ENCODE data around the gene PDAP1.

PDAP1 gene
- 41.6 to 66.2 (median 61.7) reads per million in 3 donors for total RNA-seq

GRCh38 chr7:99408379-99409191, at the start of gene PDAP1, which contains the start of gene BUD31:
TSS of gene PDAP1 (minus strand) at chr7:99408597. CDS start at chr7:99408548, 49 bp downstream.
TSS of gene BUD31 (plus strand) at chr7:99408969. CDS start at chr7:99411093, 2,124 bp downstream.
- Histone ChIP-seq H3K4me1 (ENCODE audit: control insufficient read depth, insufficient read depth, low read length, poor library complexity, severe bottlenecking) (peaks cover 25% of the 10 kb centered on the region), H3K9me3 (ENCODE audit: control insufficient read depth, low read length) (no peaks in the 10 kb centered on the region), H3K27me3 (replicated peaks; ENCODE audit: control insufficient read depth, insufficient read depth, low read length, poor library complexity, severe bottlenecking) (no peaks in the 10 kb centered on the region), H3K4me3 (ENCODE audit: insufficient read depth, low read depth, low read length, poor library complexity, severe bottlenecking) (peak within 1 kb of the TSS; percentile 83), H3K36me3 (ENCODE audit: control insufficient read depth, insufficient read depth, low read length) (peaks cover 44% of the 10 kb centered on the region), H3K27ac (ENCODE audit: insufficient read depth, low read length, poor library complexity, severe bottlenecking) (peak within 1 kb of the TSS; percentile 94)
- peak; percentile 92 to 94 (median 92) for DNase-seq

GRCh38 chr7:99457650-99458493, 49.5 kb upstream of the PDAP1 start:
- Histone ChIP-seq H3K27ac (ENCODE audit: insufficient read depth, low read length, poor library complexity, severe bottlenecking) (no peak overlapping the region), H3K9me3 (ENCODE audit: control insufficient read depth, low read length) (no peaks in the 10 kb centered on the region), H3K36me3 (ENCODE audit: control insufficient read depth, insufficient read depth, low read length) (peaks cover 70% of the 10 kb centered on the region), H3K4me1 (ENCODE audit: control insufficient read depth, insufficient read depth, low read length, poor library complexity, severe bottlenecking) (peaks cover under 1% of the 10 kb centered on the region), H3K27me3 (replicated peaks; ENCODE audit: control insufficient read depth, insufficient read depth, low read length, poor library complexity, severe bottlenecking) (no peaks in the 10 kb centered on the region), H3K4me3 (ENCODE audit: insufficient read depth, low read depth, low read length, poor library complexity, severe bottlenecking) (no peak overlapping the region)
- no peak for DNase-seq

GRCh38 chr7:99457050-99457649, 48.8 kb upstream of the PDAP1 start:
- H3K4me1 ChIP-seq (ENCODE audit: control insufficient read depth, insufficient read depth, low read length, poor library complexity, severe bottlenecking), result no peaks in the 10 kb centered on the region
- H3K9me3 ChIP-seq (ENCODE audit: control insufficient read depth, low read length), result no peaks in the 10 kb centered on the region
- H3K4me3 ChIP-seq (ENCODE audit: insufficient read depth, low read depth, low read length, poor library complexity, severe bottlenecking), result no peak overlapping the region
- H3K36me3 ChIP-seq (ENCODE audit: control insufficient read depth, insufficient read depth, low read length), result peaks cover 76% of the 10 kb centered on the region
- no peak for DNase-seq
- H3K27ac ChIP-seq (ENCODE audit: insufficient read depth, low read length, poor library complexity, severe bottlenecking), result no peak overlapping the region
- no peaks in the 10 kb centered on the region for H3K27me3 ChIP-seq (replicated peaks; ENCODE audit: control insufficient read depth, insufficient read depth, low read length, poor library complexity, severe bottlenecking)

- H3K9me3 ChIP-seq (ENCODE audit: control insufficient read depth, low read length), result no peaks in the 10 kb centered on the region
- no peak overlapping the region for H3K27ac ChIP-seq (ENCODE audit: insufficient read depth, low read length, poor library complexity, severe bottlenecking)
- H3K36me3 ChIP-seq (ENCODE audit: control insufficient read depth, insufficient read depth, low read length), result peaks cover 77% of the 10 kb centered on the region
- H3K4me3 ChIP-seq (ENCODE audit: insufficient read depth, low read depth, low read length, poor library complexity, severe bottlenecking), result no peak overlapping the region
- H3K27me3 ChIP-seq (replicated peaks; ENCODE audit: control insufficient read depth, insufficient read depth, low read length, poor library complexity, severe bottlenecking), result no peaks in the 10 kb centered on the region
- DNase-seq, result no peak
- H3K4me1 ChIP-seq (ENCODE audit: control insufficient read depth, insufficient read depth, low read length, poor library complexity, severe bottlenecking), result no peaks in the 10 kb centered on the region
Observed at GRCh38 chr7:99456288-99456687, 47.9 kb upstream of the PDAP1 start.

- no peak for DNase-seq
- no peaks in the 10 kb centered on the region for H3K4me1 ChIP-seq (ENCODE audit: control insufficient read depth, insufficient read depth, low read length, poor library complexity, severe bottlenecking)
- peaks cover 77% of the 10 kb centered on the region for H3K36me3 ChIP-seq (ENCODE audit: control insufficient read depth, insufficient read depth, low read length)
- no peaks in the 10 kb centered on the region for H3K9me3 ChIP-seq (ENCODE audit: control insufficient read depth, low read length)
- no peak overlapping the region for H3K27ac ChIP-seq (ENCODE audit: insufficient read depth, low read length, poor library complexity, severe bottlenecking)
- H3K4me3 ChIP-seq (ENCODE audit: insufficient read depth, low read depth, low read length, poor library complexity, severe bottlenecking), result no peak overlapping the region
- no peaks in the 10 kb centered on the region for H3K27me3 ChIP-seq (replicated peaks; ENCODE audit: control insufficient read depth, insufficient read depth, low read length, poor library complexity, severe bottlenecking)
Observed at GRCh38 chr7:99455874-99456273, 47.5 kb upstream of the PDAP1 start.

GRCh38 chr7:99453105-99453504, 44.7 kb upstream of the PDAP1 start:
- Histone ChIP-seq H3K36me3 (ENCODE audit: control insufficient read depth, insufficient read depth, low read length) (peaks cover 85% of the 10 kb centered on the region), H3K9me3 (ENCODE audit: control insufficient read depth, low read length) (no peaks in the 10 kb centered on the region), H3K4me3 (ENCODE audit: insufficient read depth, low read depth, low read length, poor library complexity, severe bottlenecking) (no peak overlapping the region), H3K27ac (ENCODE audit: insufficient read depth, low read length, poor library complexity, severe bottlenecking) (no peak overlapping the region), H3K4me1 (ENCODE audit: control insufficient read depth, insufficient read depth, low read length, poor library complexity, severe bottlenecking) (no peaks in the 10 kb centered on the region), H3K27me3 (replicated peaks; ENCODE audit: control insufficient read depth, insufficient read depth, low read length, poor library complexity, severe bottlenecking) (no peaks in the 10 kb centered on the region)
- DNase-seq, result no peak

- DNase-seq, result no peak
- H3K27me3 ChIP-seq (replicated peaks; ENCODE audit: control insufficient read depth, insufficient read depth, low read length, poor library complexity, severe bottlenecking), result no peaks in the 10 kb centered on the region
- no peak overlapping the region for H3K27ac ChIP-seq (ENCODE audit: insufficient read depth, low read length, poor library complexity, severe bottlenecking)
- no peaks in the 10 kb centered on the region for H3K9me3 ChIP-seq (ENCODE audit: control insufficient read depth, low read length)
- no peak overlapping the region for H3K4me3 ChIP-seq (ENCODE audit: insufficient read depth, low read depth, low read length, poor library complexity, severe bottlenecking)
- no peaks in the 10 kb centered on the region for H3K4me1 ChIP-seq (ENCODE audit: control insufficient read depth, insufficient read depth, low read length, poor library complexity, severe bottlenecking)
- peaks cover 79% of the 10 kb centered on the region for H3K36me3 ChIP-seq (ENCODE audit: control insufficient read depth, insufficient read depth, low read length)
Observed at GRCh38 chr7:99452541-99452940, 44.1 kb upstream of the PDAP1 start.

GRCh38 chr7:99451936-99452335, 43.5 kb upstream of the PDAP1 start:
- Histone ChIP-seq H3K27me3 (replicated peaks; ENCODE audit: control insufficient read depth, insufficient read depth, low read length, poor library complexity, severe bottlenecking) (no peaks in the 10 kb centered on the region), H3K36me3 (ENCODE audit: control insufficient read depth, insufficient read depth, low read length) (peaks cover 73% of the 10 kb centered on the region), H3K9me3 (ENCODE audit: control insufficient read depth, low read length) (no peaks in the 10 kb centered on the region), H3K4me3 (ENCODE audit: insufficient read depth, low read depth, low read length, poor library complexity, severe bottlenecking) (no peak overlapping the region), H3K4me1 (ENCODE audit: control insufficient read depth, insufficient read depth, low read length, poor library complexity, severe bottlenecking) (no peaks in the 10 kb centered on the region), H3K27ac (ENCODE audit: insufficient read depth, low read length, poor library complexity, severe bottlenecking) (no peak overlapping the region)
- DNase-seq, result no peak

- Histone ChIP-seq H3K9me3 (ENCODE audit: control insufficient read depth, low read length) (no peaks in the 10 kb centered on the region), H3K36me3 (ENCODE audit: control insufficient read depth, insufficient read depth, low read length) (peaks cover 59% of the 10 kb centered on the region), H3K4me1 (ENCODE audit: control insufficient read depth, insufficient read depth, low read length, poor library complexity, severe bottlenecking) (no peaks in the 10 kb centered on the region), H3K4me3 (ENCODE audit: insufficient read depth, low read depth, low read length, poor library complexity, severe bottlenecking) (no peak overlapping the region), H3K27me3 (replicated peaks; ENCODE audit: control insufficient read depth, insufficient read depth, low read length, poor library complexity, severe bottlenecking) (no peaks in the 10 kb centered on the region), H3K27ac (ENCODE audit: insufficient read depth, low read length, poor library complexity, severe bottlenecking) (no peak overlapping the region)
- no peak for DNase-seq
Observed at GRCh38 chr7:99449326-99449725, 40.9 kb upstream of the PDAP1 start.

Measured in effector memory CD4-positive, alpha-beta T cell (primary cell).